ENCODE measurements around the gene GUCA1C. TPM values are rescaled to one million over a fixed set of nuclear protein-coding genes. Genes with fewer than 3 reads are reported as not detected.

Gene GUCA1C
- total and polyA plus RNA-seq, 10 donors = not detected

DNA sequence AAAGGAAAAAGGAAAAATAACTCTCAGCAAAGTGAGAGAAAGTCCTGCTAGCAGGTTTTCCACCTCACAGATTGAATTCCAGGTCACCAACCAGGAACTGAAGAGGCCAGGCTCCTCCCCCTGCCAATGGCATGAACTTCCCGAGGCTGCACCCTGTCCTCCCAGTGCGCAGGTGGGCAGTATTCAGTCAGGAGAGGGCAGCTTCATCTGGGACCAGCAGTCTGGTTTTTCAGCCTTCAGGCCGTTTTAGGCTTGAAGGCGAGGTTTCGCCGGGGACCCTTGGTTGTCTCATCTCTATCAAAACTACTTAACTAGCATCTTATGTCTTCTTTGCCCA lies 89.9 kb downstream of the GUCA1C start:
- no peak for DNase-seq
- Histone ChIP-seq H3K4me3 (no peak overlapping the region), H3K4me1 (peaks cover 0 to 6% (median 0%) of the 10 kb centered on the region in 6 donors), H3K27me3 (replicated peaks in 1 of 7) (peaks cover 0 to 4% (median 0%) of the 10 kb centered on the region in 7 donors), H3K9me3 (peaks cover 0 to 10% (median 0%) of the 10 kb centered on the region in 8 donors), H3K36me3 (no peaks in the 10 kb centered on the region), H3K27ac (no peak overlapping the region)
- TF ChIP-seq POLR2AphosphoS5 (IDR thresholded peaks at IDR 0.05) (no peak), POLR2A (IDR thresholded peaks at IDR 0.05) (no peak)
- TF ChIP-seq, protein P1, sequence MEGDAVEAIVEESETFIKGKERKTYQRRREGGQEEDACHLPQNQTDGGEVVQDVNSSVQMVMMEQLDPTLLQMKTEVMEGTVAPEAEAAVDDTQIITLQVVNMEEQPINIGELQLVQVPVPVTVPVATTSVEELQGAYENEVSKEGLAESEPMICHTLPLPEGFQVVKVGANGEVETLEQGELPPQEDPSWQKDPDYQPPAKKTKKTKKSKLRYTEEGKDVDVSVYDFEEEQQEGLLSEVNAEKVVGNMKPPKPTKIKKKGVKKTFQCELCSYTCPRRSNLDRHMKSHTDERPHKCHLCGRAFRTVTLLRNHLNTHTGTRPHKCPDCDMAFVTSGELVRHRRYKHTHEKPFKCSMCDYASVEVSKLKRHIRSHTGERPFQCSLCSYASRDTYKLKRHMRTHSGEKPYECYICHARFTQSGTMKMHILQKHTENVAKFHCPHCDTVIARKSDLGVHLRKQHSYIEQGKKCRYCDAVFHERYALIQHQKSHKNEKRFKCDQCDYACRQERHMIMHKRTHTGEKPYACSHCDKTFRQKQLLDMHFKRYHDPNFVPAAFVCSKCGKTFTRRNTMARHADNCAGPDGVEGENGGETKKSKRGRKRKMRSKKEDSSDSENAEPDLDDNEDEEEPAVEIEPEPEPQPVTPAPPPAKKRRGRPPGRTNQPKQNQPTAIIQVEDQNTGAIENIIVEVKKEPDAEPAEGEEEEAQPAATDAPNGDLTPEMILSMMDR (IDR thresholded peaks at IDR 0.05 in 8 of 11, conservative IDR thresholded peaks at IDR 0.05 in 3 of 11) = no peak
- 89 to 95% (median 94%) methylated on average over 6 of the region's 6 CpGs for WGBS, 5 donors
- intact Hi-C loops (cut with DNase I; ENCODE audit: low total_unique reads) = no loop called here

DNA sequence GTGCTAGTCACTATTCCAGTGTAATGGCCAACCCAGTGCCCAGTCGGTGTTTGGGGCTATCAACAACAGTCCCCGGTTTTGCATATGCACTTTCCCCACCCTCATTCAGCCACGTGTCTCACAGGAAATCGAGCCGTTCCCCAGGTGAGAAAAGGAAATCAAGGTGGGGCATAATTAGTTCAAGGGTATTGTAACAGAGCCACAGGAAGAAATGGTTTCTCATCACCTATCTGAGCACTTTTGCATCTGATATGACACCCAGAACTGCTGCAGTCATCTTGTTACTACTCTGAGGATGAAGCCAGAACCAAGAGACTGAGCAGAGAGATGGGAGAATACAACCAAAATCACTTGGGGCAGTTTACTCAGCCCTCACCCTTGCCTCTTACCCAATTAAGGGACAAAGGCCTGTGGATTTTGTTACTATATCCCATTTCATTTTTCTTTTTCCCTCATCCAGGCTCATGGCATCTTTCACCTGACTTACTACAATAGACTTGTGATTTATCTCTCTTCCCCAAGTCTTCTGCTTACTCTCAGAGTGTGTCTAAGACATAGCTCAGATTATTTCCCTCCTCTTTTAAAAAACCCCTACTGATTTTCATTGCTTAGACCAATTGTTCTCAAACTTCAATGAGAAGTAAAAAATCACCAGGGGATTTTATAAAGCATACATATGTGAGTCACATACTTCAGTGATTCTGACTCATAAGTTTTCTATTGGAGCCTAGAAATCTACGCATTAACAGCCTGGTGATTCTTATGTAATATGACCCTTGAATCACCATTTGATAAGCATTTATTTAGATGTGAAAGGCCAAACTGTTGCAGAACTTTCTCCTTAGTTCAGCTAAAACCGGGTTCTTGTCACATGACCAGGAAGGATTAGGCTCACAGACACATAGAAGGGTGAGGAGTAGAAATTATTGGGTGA lies 90.5 kb downstream of the GUCA1C start:
- DNase-seq = no peak
- TF ChIP-seq POLR2A (IDR thresholded peaks at IDR 0.05) (no peak), POLR2AphosphoS5 (IDR thresholded peaks at IDR 0.05) (peak in 1 of 3 donors; percentile 26)
- TF ChIP-seq, protein P1 (IDR thresholded peaks at IDR 0.05 in 8 of 11, conservative IDR thresholded peaks at IDR 0.05 in 3 of 11) = no peak

DNA sequence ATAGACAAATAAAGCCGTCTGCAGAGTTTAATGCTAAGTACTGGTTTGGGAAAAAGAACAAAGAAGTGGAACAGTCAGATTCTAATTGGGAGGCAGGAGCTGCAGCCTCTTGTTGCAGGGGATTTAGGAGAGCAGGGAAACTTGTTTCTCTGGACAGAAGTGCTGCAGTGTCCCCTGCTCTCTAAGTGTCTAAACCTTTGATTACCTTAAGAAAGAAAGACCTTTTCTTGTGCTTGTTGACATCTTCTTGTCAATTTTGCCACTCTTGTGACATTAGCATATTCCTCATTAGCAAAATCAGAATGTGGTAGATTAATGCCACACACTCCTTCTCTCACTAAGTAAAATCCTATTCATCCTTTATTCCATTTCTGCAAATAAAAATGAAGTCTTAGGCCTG lies 92.3 kb downstream of the GUCA1C start:
- TF ChIP-seq POLR2A (IDR thresholded peaks at IDR 0.05) = no peak
- no peak for DNase-seq
- Histone ChIP-seq H3K9me3 (peaks cover 0 to 10% (median 0%) of the 10 kb centered on the region in 8 donors), H3K36me3 (no peaks in the 10 kb centered on the region), H3K4me1 (peaks cover 0 to 6% (median 0%) of the 10 kb centered on the region in 6 donors), H3K27ac (no peak overlapping the region), H3K27me3 (replicated peaks in 1 of 7) (no peaks in the 10 kb centered on the region), H3K4me3 (no peak overlapping the region)
- 59 to 79% (median 72%) methylated on average over 1 of the region's 1 CpG for WGBS, 5 donors
- intact Hi-C loops (cut with DNase I; ENCODE audit: low total_unique reads) = no loop called here

More for the DNA sequence above, 90.5 kb downstream of the GUCA1C start:
- WGBS, 5 donors = 37 to 51% (median 45%) methylated on average over 7 of the region's 7 CpGs
- Histone ChIP-seq H3K27ac (peak overlapping the region in 3 of 8 donors; percentile 18 to 31 (median 18)), H3K4me3 (no peak overlapping the region), H3K36me3 (no peaks in the 10 kb centered on the region), H3K27me3 (replicated peaks in 1 of 7) (no peaks in the 10 kb centered on the region), H3K9me3 (peaks cover 0 to 10% (median 0%) of the 10 kb centered on the region in 8 donors), H3K4me1 (peaks cover 0 to 6% (median 0%) of the 10 kb centered on the region in 6 donors)
- intact Hi-C loops (cut with DNase I; ENCODE audit: low total_unique reads) = no loop called here

Other genes starting within 250 kb of the GUCA1C start
- gene RETNLB, start 196.5 kb downstream of the GUCA1C start, total RNA-seq = not detected
- gene RETNLB, start 196.5 kb downstream of the GUCA1C start, polyA plus RNA-seq = not detected
- gene TRAT1, start 131.1 kb downstream of the GUCA1C start, total RNA-seq = 10 to 100 TPM in 5 of 7 donors, 1 to 10 TPM in 2; 7.5 to 20.5 (median 12.6) TPM
- 1 to 10 TPM; 2.2 to 4.2 (median 2.7) TPM for gene TRAT1, start 131.1 kb downstream of the GUCA1C start, polyA plus RNA-seq
- gene MORC1, start 164.3 kb upstream of the GUCA1C start, total RNA-seq = under 1 TPM in 3 of 7 donors, not detected in 4; 0.13 to 0.24 (median 0.14) TPM
- gene MORC1, start 164.3 kb upstream of the GUCA1C start, polyA plus RNA-seq = under 1 TPM in 1 of 3 donors, not detected in 2; 0.03 TPM
- not detected for gene C3orf85, start 182.8 kb upstream of the GUCA1C start, total RNA-seq
- gene C3orf85, start 182.8 kb upstream of the GUCA1C start, polyA plus RNA-seq = not detected

All from spleen (tissue), 11 donors.